ENCODE measurements around the gene VRK2. TPM values are rescaled to one million over a fixed set of nuclear protein-coding genes. Genes with fewer than 3 reads are reported as not detected.

Gene VRK2
- 28.6 TPM for polyA plus RNA-seq (2012; ENCODE audit: missing spikeins)

GRCh38 chr2:58046585-58047372, at the start of gene VRK2:
Gene VRK2, plus strand, starts transcription at chr2:58046806. Its CDS starts 2,026 bp downstream, at chr2:58048832.
- FAIRE-seq (peak; percentile 97), DNase-seq (ENCODE audit: insufficient read length) (peak; percentile 64)
- TF ChIP-seq POLR2A (IDR thresholded peaks at IDR 0.05; ENCODE audit: low read depth, low read length): peak; percentile 90
- peak; percentile 88 for TF ChIP-seq TAF1 (IDR thresholded peaks at IDR 0.05; ENCODE audit: borderline replicate concordance, low read depth, low read length)
- peak; percentile 86 for TF ChIP-seq POLR2AphosphoS5 (IDR thresholded peaks at IDR 0.05; ENCODE audit: low read depth, low read length)

- FAIRE-seq (peak; percentile 38), DNase-seq (ENCODE audit: insufficient read length) (no peak)
- TF ChIP-seq POLR2A (IDR thresholded peaks at IDR 0.05; ENCODE audit: low read depth, low read length): no peak
- TF ChIP-seq TAF1 (IDR thresholded peaks at IDR 0.05; ENCODE audit: borderline replicate concordance, low read depth, low read length): no peak
- TF ChIP-seq POLR2AphosphoS5 (IDR thresholded peaks at IDR 0.05; ENCODE audit: low read depth, low read length): no peak
These were observed 40.2 kb upstream of the VRK2 start for GRCh38 chr2:58006256-58006951.

DNA sequence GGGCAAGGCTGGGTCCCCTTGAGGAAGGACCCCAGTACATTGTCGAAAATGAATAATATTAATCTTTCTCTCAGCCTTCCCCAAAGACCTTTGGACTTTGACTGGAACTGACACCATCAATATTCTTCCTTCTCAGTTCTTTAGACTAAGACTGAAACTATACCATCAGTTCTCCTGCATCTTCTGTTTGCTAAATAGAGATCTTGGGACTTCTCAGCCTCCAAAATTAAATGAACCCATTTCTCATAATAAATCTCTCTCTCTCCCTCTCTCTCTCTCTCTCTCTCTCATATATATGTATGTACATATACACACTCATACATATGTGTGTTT, 39.7 kb upstream of the VRK2 start:
- FAIRE-seq (peak; percentile 40), DNase-seq (ENCODE audit: insufficient read length) (no peak)
- TF ChIP-seq TAF1 (IDR thresholded peaks at IDR 0.05; ENCODE audit: borderline replicate concordance, low read depth, low read length): no peak
- no peak for TF ChIP-seq POLR2A (IDR thresholded peaks at IDR 0.05; ENCODE audit: low read depth, low read length)
- TF ChIP-seq POLR2AphosphoS5 (IDR thresholded peaks at IDR 0.05; ENCODE audit: low read depth, low read length): no peak

- no peak for TF ChIP-seq POLR2A (IDR thresholded peaks at IDR 0.05; ENCODE audit: low read depth, low read length)
- no peak for TF ChIP-seq TAF1 (IDR thresholded peaks at IDR 0.05; ENCODE audit: borderline replicate concordance, low read depth, low read length)
- no peak for TF ChIP-seq POLR2AphosphoS5 (IDR thresholded peaks at IDR 0.05; ENCODE audit: low read depth, low read length)
- no peak for DNase-seq (ENCODE audit: insufficient read length)
- no peak for FAIRE-seq
These were observed 36.0 kb upstream of the VRK2 start for GRCh38 chr2:58010599-58010998.

GRCh38 chr2:58019229-58019628, 27.4 kb upstream of the VRK2 start:
- DNase-seq (ENCODE audit: insufficient read length): no peak
- peak; percentile 60 for FAIRE-seq
- TF ChIP-seq POLR2A (IDR thresholded peaks at IDR 0.05; ENCODE audit: low read depth, low read length) (no peak), TAF1 (IDR thresholded peaks at IDR 0.05; ENCODE audit: borderline replicate concordance, low read depth, low read length) (no peak), POLR2AphosphoS5 (IDR thresholded peaks at IDR 0.05; ENCODE audit: low read depth, low read length) (no peak)

DNA sequence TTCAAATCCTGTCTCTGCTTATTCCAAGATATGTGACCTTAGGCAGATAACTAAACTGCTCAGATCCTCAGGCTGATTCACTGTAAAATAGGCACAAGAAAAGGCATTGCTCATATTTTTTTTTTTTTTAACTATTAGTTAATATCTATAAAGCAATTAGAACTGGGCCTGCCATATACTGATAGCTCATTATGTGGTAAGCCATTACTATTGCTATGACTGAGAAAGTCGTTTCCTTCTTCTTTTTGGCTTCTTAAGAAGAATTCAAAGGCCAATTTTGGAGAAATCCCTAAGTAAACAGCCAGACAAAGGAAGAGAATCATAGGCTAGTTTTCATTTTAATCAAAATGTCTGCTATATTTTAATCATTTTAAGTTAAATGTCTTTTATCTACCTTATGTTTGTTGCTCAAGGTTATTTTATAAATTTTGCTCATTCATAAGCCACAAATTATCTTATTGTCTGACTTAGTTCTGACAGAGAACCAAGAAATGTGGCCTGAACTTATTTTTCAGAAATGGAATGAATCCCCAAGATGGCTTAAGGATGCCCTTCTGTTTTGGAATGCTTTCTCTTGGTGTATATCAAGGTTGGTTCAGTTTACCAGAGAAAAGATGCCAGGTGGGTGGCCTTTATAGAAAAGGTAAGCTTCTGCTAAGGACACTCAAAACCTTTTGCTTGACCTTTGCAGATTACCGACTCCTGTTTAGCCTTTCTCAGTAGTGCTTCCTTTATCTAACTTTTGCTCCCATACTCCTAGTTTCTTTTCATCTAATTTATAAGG, 21.3 kb upstream of the VRK2 start:
- DNase-seq (ENCODE audit: insufficient read length) (no peak), FAIRE-seq (no peak)
- TF ChIP-seq TAF1 (IDR thresholded peaks at IDR 0.05; ENCODE audit: borderline replicate concordance, low read depth, low read length) (no peak), POLR2AphosphoS5 (IDR thresholded peaks at IDR 0.05; ENCODE audit: low read depth, low read length) (no peak), POLR2A (IDR thresholded peaks at IDR 0.05; ENCODE audit: low read depth, low read length) (no peak)

DNA sequence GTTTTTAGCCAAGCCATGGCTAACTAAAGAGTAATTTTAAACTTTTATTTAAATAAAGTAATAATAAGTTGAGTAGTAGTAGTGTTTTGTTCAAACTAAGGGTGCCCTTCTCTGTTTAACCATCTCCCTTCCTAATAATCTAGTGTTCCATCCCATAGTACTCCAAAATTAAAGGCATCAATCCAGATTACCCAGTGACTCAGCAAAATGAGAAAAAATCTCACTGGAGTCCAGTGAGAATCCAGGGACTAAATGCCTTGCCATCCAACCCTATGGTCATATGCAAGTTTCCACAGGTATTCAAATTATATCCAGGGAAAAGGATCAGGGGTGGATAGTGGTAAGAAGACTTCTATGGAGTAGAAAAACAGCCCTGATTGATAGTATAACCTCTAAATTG, 19.6 kb upstream of the VRK2 start:
- TF ChIP-seq TAF1 (IDR thresholded peaks at IDR 0.05; ENCODE audit: borderline replicate concordance, low read depth, low read length) (no peak), POLR2A (IDR thresholded peaks at IDR 0.05; ENCODE audit: low read depth, low read length) (no peak), POLR2AphosphoS5 (IDR thresholded peaks at IDR 0.05; ENCODE audit: low read depth, low read length) (no peak)
- FAIRE-seq: no peak
- no peak for DNase-seq (ENCODE audit: insufficient read length)

- FAIRE-seq (no peak), DNase-seq (ENCODE audit: insufficient read length) (no peak)
- TF ChIP-seq TAF1 (IDR thresholded peaks at IDR 0.05; ENCODE audit: borderline replicate concordance, low read depth, low read length): no peak
- no peak for TF ChIP-seq POLR2A (IDR thresholded peaks at IDR 0.05; ENCODE audit: low read depth, low read length)
- TF ChIP-seq POLR2AphosphoS5 (IDR thresholded peaks at IDR 0.05; ENCODE audit: low read depth, low read length): no peak
These were observed 15.8 kb upstream of the VRK2 start for GRCh38 chr2:58030771-58031170.

GRCh38 chr2:58032016-58032763, 14.4 kb upstream of the VRK2 start:
- FAIRE-seq: no peak
- TF ChIP-seq TAF1 (IDR thresholded peaks at IDR 0.05; ENCODE audit: borderline replicate concordance, low read depth, low read length) (no peak), POLR2AphosphoS5 (IDR thresholded peaks at IDR 0.05; ENCODE audit: low read depth, low read length) (no peak), POLR2A (IDR thresholded peaks at IDR 0.05; ENCODE audit: low read depth, low read length) (no peak)
- DNase-seq (ENCODE audit: insufficient read length): no peak

- no peak for DNase-seq (ENCODE audit: insufficient read length)
- TF ChIP-seq POLR2AphosphoS5 (IDR thresholded peaks at IDR 0.05; ENCODE audit: low read depth, low read length) (no peak), POLR2A (IDR thresholded peaks at IDR 0.05; ENCODE audit: low read depth, low read length) (no peak), TAF1 (IDR thresholded peaks at IDR 0.05; ENCODE audit: borderline replicate concordance, low read depth, low read length) (no peak)
- FAIRE-seq: peak; percentile 84
These were observed 13.9 kb upstream of the VRK2 start for GRCh38 chr2:58032764-58033080.

DNA sequence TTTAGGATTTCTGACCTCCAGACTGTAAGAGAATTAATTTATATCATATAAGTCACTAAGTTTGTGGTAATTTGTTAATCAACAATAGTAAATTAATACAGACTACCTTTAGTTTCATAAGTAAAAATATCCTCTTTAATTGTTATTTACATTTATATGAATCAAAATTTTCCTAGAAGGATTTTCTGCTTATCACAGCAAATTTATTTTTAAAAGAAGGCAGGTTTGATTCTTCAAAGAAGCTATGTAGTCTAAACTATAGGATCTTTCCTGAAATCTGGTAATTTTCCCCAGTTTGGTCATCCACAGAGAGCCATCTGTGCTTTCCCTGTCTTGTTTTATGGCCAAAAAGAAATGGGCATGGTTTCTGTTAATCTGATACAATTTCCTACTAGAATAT, 13.1 kb upstream of the VRK2 start:
- no peak for FAIRE-seq
- no peak for TF ChIP-seq TAF1 (IDR thresholded peaks at IDR 0.05; ENCODE audit: borderline replicate concordance, low read depth, low read length)
- TF ChIP-seq POLR2AphosphoS5 (IDR thresholded peaks at IDR 0.05; ENCODE audit: low read depth, low read length): no peak
- DNase-seq (ENCODE audit: insufficient read length): no peak

Measured in GM12892 (cell line).